Choroid plexus epithelial cell (primary cell): Measurements from ENCODE around the gene BPGM.

ENCODE experiments used
- DNase-seq: peaks from one replicate; pipeline ENCODE4 v3.0.0-alpha.2; 2010; ENCODE audit warnings: low read depth
- H3K4me3 ChIP-seq: 2 replicates; pipeline ENCODE4 v1.5.1; 2011; ENCODE audit warnings: low read depth, mild to moderate bottlenecking, control low read depth, low read length, moderate library complexity
- CTCF ChIP-seq: conservative IDR thresholded peaks from 2 replicates; pipeline ENCODE4 v1.5.1; 2011; ENCODE audit warnings: low read depth, mild to moderate bottlenecking, control low read depth, inconsistent platforms, low read length, moderate library complexity

BPGM gene

GRCh38 chr7:134646425-134647305 is at the start of gene BPGM:
Gene BPGM, plus strand, starts transcription at chr7:134646853. Its CDS starts 14,655 bp downstream, at chr7:134661508.
- peak; percentile 26 for TF ChIP-seq CTCF
- peak within 1 kb of the TSS; percentile 78 for H3K4me3 ChIP-seq
- peak; percentile 100 for DNase-seq

GRCh38 chr7:134599371-134599770 is 47.3 kb upstream of the BPGM start:
- DNase-seq, result peak; percentile 18
- no peak for TF ChIP-seq CTCF
- H3K4me3 ChIP-seq, result no peak overlapping the region

- TF ChIP-seq CTCF, result no peak
- DNase-seq, result no peak
These were observed 45.2 kb upstream of the BPGM start for GRCh38 chr7:134601459-134601858.

GRCh38 chr7:134602881-134603451 is 43.7 kb upstream of the BPGM start:
- no peak for DNase-seq
- H3K4me3 ChIP-seq, result no peak overlapping the region
- TF ChIP-seq CTCF, result no peak

More at GRCh38 chr7:134601459-134601858, 45.2 kb upstream of the BPGM start:
- H3K4me3 ChIP-seq, result no peak overlapping the region

- H3K4me3 ChIP-seq, result no peak overlapping the region
- peak; percentile 75 for DNase-seq
- TF ChIP-seq CTCF, result peak; percentile 96
These were observed 40.4 kb upstream of the BPGM start for GRCh38 chr7:134605978-134606923.

GRCh38 chr7:134611611-134612151 is 35.0 kb upstream of the BPGM start:
- no peak for DNase-seq
- no peak overlapping the region for H3K4me3 ChIP-seq
- TF ChIP-seq CTCF, result no peak
